Caki2 (cell line): ENCODE results near the gene PICK1. TPM values are rescaled to one million over a fixed set of nuclear protein-coding genes. Genes with fewer than 3 reads are reported as not detected.
A peak's percentile ranks its signal among the peaks of the same experiment; 100 is the strongest.
"Not testable (repeated sequence)": the region's sequence is repeated elsewhere in the genome, so short reads cannot be mapped to it uniquely, and the experiment has no call there.

ENCODE experiments used
- DNase-seq: peaks from one replicate; pipeline ENCODE4 v3.0.0-alpha.2; 2015; ENCODE audit warnings: low read depth
- in situ Hi-C: cut with HindIII; loops from 2 replicates; pipeline ENCODE4 v1.10.0; 2016; ENCODE audit warnings: low sequenced_read_pairs, low pct_unique_long_range_greater_than_20kb, mixed read lengths
- total RNA-seq: library from RNA; depleted of rRNA; stranded (reverse); fragments of >200 nt; shearing (Covaris generic); gene quantifications from 2 replicates; pipeline ENCODE4 v1.2.3, GENCODE V29; 2014; ENCODE audit warnings: low replicate concordance

Gene PICK1
- total RNA-seq, 1 experiment from 2014 or later, result 30.8 TPM

GRCh38 chr22:38106814-38107578 lies 49.8 kb downstream of the PICK1 start:
- no peak for DNase-seq
- in situ Hi-C loops, result no loop called here

GRCh38 chr22:38107692-38108515 lies 50.7 kb downstream of the PICK1 start:
- DNase-seq, result no peak
- in situ Hi-C loops, result no loop called here

GRCh38 chr22:38108561-38109319 lies 51.5 kb downstream of the PICK1 start:
- no peak for DNase-seq
- in situ Hi-C loops, result no loop called here

- in situ Hi-C loops, result no loop called here
- DNase-seq, result peak; percentile 18
Observed at GRCh38 chr22:38109371-38110001, 52.3 kb downstream of the PICK1 start.

- in situ Hi-C loops, result no loop called here
- peak; percentile 91 for DNase-seq
Observed at GRCh38 chr22:38110008-38110862, 53.0 kb downstream of the PICK1 start, which contains the start of gene BAIAP2L2. Gene BAIAP2L2, minus strand, starts transcription at chr22:38110684. Its CDS starts 159 bp downstream, at chr22:38110525.

- in situ Hi-C loops, result no loop called here
Observed at GRCh38 chr22:38110863-38111852, 54.0 kb downstream of the PICK1 start.

GRCh38 chr22:38111925-38112355 lies 54.7 kb downstream of the PICK1 start:
- in situ Hi-C loops, result no loop called here
- DNase-seq, result no peak

More at GRCh38 chr22:38110863-38111852, 54.0 kb downstream of the PICK1 start:
- peak; percentile 87 for DNase-seq

- in situ Hi-C loops, result no loop called here
- no peak for DNase-seq
Observed at GRCh38 chr22:38112381-38112780, 55.2 kb downstream of the PICK1 start.

GRCh38 chr22:38114484-38115398 lies 57.5 kb downstream of the PICK1 start:
- in situ Hi-C loops, result no loop called here

GRCh38 chr22:38115423-38116205 lies 58.4 kb downstream of the PICK1 start:
- DNase-seq, result no peak
- in situ Hi-C loops, result no loop called here

More at GRCh38 chr22:38114484-38115398, 57.5 kb downstream of the PICK1 start:
- peak; percentile 63 for DNase-seq

GRCh38 chr22:38117556-38117955 lies 60.4 kb downstream of the PICK1 start:
- in situ Hi-C loops, DNase-seq: not testable (repeated sequence)

- DNase-seq, result no peak
- in situ Hi-C loops, result no loop called here
Observed at GRCh38 chr22:38118182-38118581, 61.0 kb downstream of the PICK1 start.

GRCh38 chr22:38118747-38119146 lies 61.5 kb downstream of the PICK1 start:
- DNase-seq, in situ Hi-C loops: not testable (repeated sequence)

GRCh38 chr22:38120359-38121110 lies 63.3 kb downstream of the PICK1 start:
- no peak for DNase-seq
- in situ Hi-C loops, result no loop called here
